DMS 273 (cell line): ENCODE data around the gene TLR9.

Experiments used
- DNase-seq: peaks from one replicate; lab custom pipeline; 2025; ENCODE audit not compliant: unreplicated experiment; lab: John Stamatoyannopoulos, UW

Gene TLR9

GRCh38 chr3:52176180-52176752, 49.2 kb downstream of the TLR9 start:
- no peak for DNase-seq

- no peak for DNase-seq
These were observed 49.8 kb downstream of the TLR9 start for GRCh38 chr3:52175416-52176179.

- no peak for DNase-seq
These were observed 50.5 kb downstream of the TLR9 start for GRCh38 chr3:52174896-52175295.

- no peak for DNase-seq
These were observed 52.3 kb downstream of the TLR9 start for GRCh38 chr3:52173101-52173500.

- DNase-seq, result no peak
These were observed 53.1 kb downstream of the TLR9 start for GRCh38 chr3:52172262-52172757.

GRCh38 chr3:52171514-52172261, 53.8 kb downstream of the TLR9 start:
- DNase-seq, result no peak
